ENCODE data around the gene SMNDC1. TPM values are rescaled to one million over a fixed set of nuclear protein-coding genes. Genes with fewer than 3 reads are reported as not detected.

The SMNDC1 gene
- total RNA-seq, 6 experiments from 2014 or later: 5.1 to 13.3 (median 9.1) TPM

DNA sequence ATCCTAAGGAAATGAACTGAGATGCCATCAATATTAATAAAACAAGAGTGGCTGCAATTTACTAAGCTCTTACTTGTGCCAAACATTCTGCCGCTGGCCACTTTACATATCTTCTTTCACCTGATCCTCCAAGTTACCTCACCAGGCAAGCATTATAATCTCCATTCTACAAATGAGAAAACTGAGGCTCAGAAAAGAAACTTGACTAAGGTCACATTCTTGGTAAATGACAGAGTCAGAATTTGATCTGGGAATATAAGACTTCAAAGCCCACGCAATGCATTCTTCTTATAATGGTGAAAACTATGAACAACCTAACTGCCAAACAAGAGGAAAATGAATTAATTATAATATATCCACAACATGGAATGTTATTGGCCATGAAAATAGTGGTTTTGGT is 46.1 kb upstream of the SMNDC1 start:
- Histone ChIP-seq H3K9me3 (no peaks in the 10 kb centered on the region), H3K4me3 (no peak overlapping the region), H3K27me3 (no peaks in the 10 kb centered on the region), H3K4me1 (peaks cover 0 to 3% (median 0%) of the 10 kb centered on the region in 4 donors), H3K36me3 (no peaks in the 10 kb centered on the region), H3K27ac (no peak overlapping the region)
- ATAC-seq (no peak), DNase-seq (no peak)
- WGBS (ENCODE audit: insufficient coverage, low coverage, low lambda C conversion rate, missing lambda C conversion rate): 94% methylated on average over 2 of the region's 2 CpGs
- intact Hi-C loops (cut with DNase I): loop anchor here in 1 of 2 donors (10.0 kb wide), 1 partner anchor 194 kb away; no protein-coding TSS in a partner anchor
- TF ChIP-seq, protein P1, sequence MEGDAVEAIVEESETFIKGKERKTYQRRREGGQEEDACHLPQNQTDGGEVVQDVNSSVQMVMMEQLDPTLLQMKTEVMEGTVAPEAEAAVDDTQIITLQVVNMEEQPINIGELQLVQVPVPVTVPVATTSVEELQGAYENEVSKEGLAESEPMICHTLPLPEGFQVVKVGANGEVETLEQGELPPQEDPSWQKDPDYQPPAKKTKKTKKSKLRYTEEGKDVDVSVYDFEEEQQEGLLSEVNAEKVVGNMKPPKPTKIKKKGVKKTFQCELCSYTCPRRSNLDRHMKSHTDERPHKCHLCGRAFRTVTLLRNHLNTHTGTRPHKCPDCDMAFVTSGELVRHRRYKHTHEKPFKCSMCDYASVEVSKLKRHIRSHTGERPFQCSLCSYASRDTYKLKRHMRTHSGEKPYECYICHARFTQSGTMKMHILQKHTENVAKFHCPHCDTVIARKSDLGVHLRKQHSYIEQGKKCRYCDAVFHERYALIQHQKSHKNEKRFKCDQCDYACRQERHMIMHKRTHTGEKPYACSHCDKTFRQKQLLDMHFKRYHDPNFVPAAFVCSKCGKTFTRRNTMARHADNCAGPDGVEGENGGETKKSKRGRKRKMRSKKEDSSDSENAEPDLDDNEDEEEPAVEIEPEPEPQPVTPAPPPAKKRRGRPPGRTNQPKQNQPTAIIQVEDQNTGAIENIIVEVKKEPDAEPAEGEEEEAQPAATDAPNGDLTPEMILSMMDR (IDR thresholded peaks at IDR 0.05): no peak
- no peak for TF ChIP-seq POLR2A (IDR thresholded peaks at IDR 0.05)

DNA sequence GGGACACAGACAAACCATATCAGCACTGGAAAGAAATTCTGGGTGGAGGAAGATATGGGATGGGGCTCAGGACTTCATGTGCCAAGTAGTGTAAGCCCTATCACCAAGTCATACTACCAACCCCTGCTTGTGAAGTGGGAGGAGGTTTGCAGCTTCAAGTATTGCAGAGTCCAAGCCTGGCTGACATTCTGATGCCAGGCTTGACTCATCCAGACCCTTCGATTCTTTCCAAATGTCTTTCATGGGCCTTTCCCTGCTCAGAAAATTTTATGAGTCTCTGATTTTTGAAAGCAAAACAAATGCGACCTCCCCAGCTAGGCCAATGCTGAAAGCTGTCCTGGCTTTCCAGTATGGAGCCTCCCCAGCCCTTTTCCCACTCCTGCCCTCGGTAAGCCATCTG is 45.1 kb upstream of the SMNDC1 start:
- no peak for DNase-seq
- WGBS (ENCODE audit: insufficient coverage, low coverage, low lambda C conversion rate, missing lambda C conversion rate): 69% methylated on average over 3 of the region's 3 CpGs
- intact Hi-C loops (cut with DNase I): loop anchor here in 1 of 2 donors (10.0 kb wide), 1 partner anchor 195 kb away; no protein-coding TSS in a partner anchor
- TF ChIP-seq, protein P1 (IDR thresholded peaks at IDR 0.05): no peak
- no peak for TF ChIP-seq POLR2A (IDR thresholded peaks at IDR 0.05)
- peaks cover 0 to 3% (median 0%) of the 10 kb centered on the region in 4 donors for H3K4me1 ChIP-seq
- H3K4me3 ChIP-seq: no peak overlapping the region
- H3K36me3 ChIP-seq: no peaks in the 10 kb centered on the region
- no peak overlapping the region for H3K27ac ChIP-seq
- H3K9me3 ChIP-seq: no peaks in the 10 kb centered on the region
- H3K27me3 ChIP-seq: no peaks in the 10 kb centered on the region
- ATAC-seq: no peak

DNA sequence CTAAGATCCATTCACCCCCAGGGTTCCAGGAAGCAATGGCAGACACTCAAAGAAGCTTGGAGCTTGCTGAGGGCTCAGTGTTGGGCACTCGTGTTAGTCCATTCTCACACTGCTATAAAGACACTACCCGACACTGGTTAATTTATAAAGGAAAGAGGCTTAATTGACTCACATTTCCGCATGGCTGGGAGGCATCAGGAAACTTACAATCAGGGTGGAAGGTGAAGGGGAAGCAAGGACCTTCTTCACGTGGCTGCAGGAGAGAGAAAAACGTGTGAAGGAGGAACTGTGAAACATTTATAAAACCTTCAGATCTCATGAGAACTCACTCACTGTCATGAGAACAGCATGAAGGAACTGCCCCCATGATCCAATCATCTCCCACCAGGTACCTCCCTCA is 44.7 kb upstream of the SMNDC1 start:
- ATAC-seq: no peak
- TF ChIP-seq POLR2A (IDR thresholded peaks at IDR 0.05): no peak
- TF ChIP-seq, protein P1 (IDR thresholded peaks at IDR 0.05): no peak
- intact Hi-C loops (cut with DNase I): no loop called here
- Histone ChIP-seq H3K4me3 (no peak overlapping the region), H3K27ac (no peak overlapping the region), H3K36me3 (no peaks in the 10 kb centered on the region), H3K9me3 (no peaks in the 10 kb centered on the region), H3K4me1 (peaks cover 0 to under 1% (median 0%) of the 10 kb centered on the region in 4 donors), H3K27me3 (no peaks in the 10 kb centered on the region)
- WGBS (ENCODE audit: insufficient coverage, low coverage, low lambda C conversion rate, missing lambda C conversion rate): 58% methylated on average over 5 of the region's 5 CpGs
- DNase-seq: no peak

GRCh38 chr10:110348336-110348735 is 43.6 kb upstream of the SMNDC1 start:
- H3K4me1 ChIP-seq: no peaks in the 10 kb centered on the region
- TF ChIP-seq, protein P1 (IDR thresholded peaks at IDR 0.05): no peak
- no peak for TF ChIP-seq POLR2A (IDR thresholded peaks at IDR 0.05)

DNA sequence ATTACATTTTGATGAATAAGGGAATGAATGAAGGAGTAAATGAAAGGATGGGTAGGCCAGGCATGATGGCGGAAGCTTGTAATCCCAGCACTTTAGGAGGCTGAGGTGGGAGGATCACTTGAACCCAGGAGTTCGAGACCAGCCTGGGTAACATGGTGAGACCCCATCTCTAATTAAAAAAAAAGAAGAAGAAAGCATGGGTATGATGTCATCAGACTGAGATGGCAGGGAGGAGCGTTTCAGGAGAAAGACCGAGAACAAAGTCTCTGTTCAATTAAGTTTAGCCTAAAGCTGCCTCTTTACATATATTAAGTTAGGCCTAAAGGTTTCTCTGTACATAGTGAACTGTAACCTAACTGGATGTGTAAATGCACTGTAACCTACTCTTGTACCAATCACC is 42.2 kb upstream of the SMNDC1 start:
- H3K4me1 ChIP-seq: no peaks in the 10 kb centered on the region
- 93% methylated on average over 4 of the region's 4 CpGs for WGBS (ENCODE audit: insufficient coverage, low coverage, low lambda C conversion rate, missing lambda C conversion rate)
- no peaks in the 10 kb centered on the region for H3K36me3 ChIP-seq
- no peak overlapping the region for H3K27ac ChIP-seq
- no peak overlapping the region for H3K4me3 ChIP-seq
- H3K9me3 ChIP-seq: no peaks in the 10 kb centered on the region
- no peak for ATAC-seq
- H3K27me3 ChIP-seq: no peaks in the 10 kb centered on the region
- intact Hi-C loops (cut with DNase I): no loop called here
- TF ChIP-seq, protein P1 (IDR thresholded peaks at IDR 0.05): no peak
- no peak for TF ChIP-seq POLR2A (IDR thresholded peaks at IDR 0.05)
- DNase-seq: no peak

More at GRCh38 chr10:110348336-110348735, 43.6 kb upstream of the SMNDC1 start:
- Histone ChIP-seq H3K27me3 (no peaks in the 10 kb centered on the region), H3K36me3 (no peaks in the 10 kb centered on the region), H3K9me3 (no peaks in the 10 kb centered on the region), H3K27ac (no peak overlapping the region), H3K4me3 (no peak overlapping the region)
- intact Hi-C loops (cut with DNase I): no loop called here
- DNase-seq (no peak), ATAC-seq (no peak)

Data from right lobe of liver (tissue), 6 donors.